Measurements from ENCODE around the gene CPEB4. TPM values are rescaled to one million over a fixed set of nuclear protein-coding genes. Genes with fewer than 3 reads are reported as not detected.

The CPEB4 gene
- total and polyA plus RNA-seq, 2 experiments from 2014 or later: 6.2 to 11.6 TPM

GRCh38 chr5:173853370-173854131 is 34.6 kb upstream of the CPEB4 start:
- Histone ChIP-seq H4K20me1 (ENCODE audit: insufficient read depth) (no peaks in the 10 kb centered on the region), H3K9me3 (ENCODE audit: low read depth) (no peaks in the 10 kb centered on the region), H3K36me3 (ENCODE audit: low read depth) (no peaks in the 10 kb centered on the region), H3K79me2 (ENCODE audit: insufficient read depth) (no peaks in the 10 kb centered on the region), H3K4me1 (ENCODE audit: insufficient read depth) (no peaks in the 10 kb centered on the region), H3K9me2 (ENCODE audit: insufficient read depth) (no peaks in the 10 kb centered on the region), H3K9ac (no peak overlapping the region), H3K4me3 (no peak overlapping the region), H3K27ac (no peak overlapping the region), H3K27me3 (replicated peaks; ENCODE audit: insufficient read depth) (no peaks in the 10 kb centered on the region; the same call in 1 of the 2 replicates), H2AFZ (no peak overlapping the region), H3F3A (ENCODE audit: insufficient read depth) (no peaks in the 10 kb centered on the region), H3K4me2 (ENCODE audit: unreplicated experiment) (no peak overlapping the region)
- TF ChIP-seq EZH2phosphoT487 (IDR thresholded peaks at IDR 0.05; ENCODE audit: insufficient read depth, low read depth): no peak
- no peak for TF ChIP-seq EZH2 (IDR thresholded peaks at IDR 0.05; ENCODE audit: insufficient read depth, poor library complexity, severe bottlenecking)
- peak; percentile 14 for DNase-seq
- 62% methylated on average over 11 of the region's 11 CpGs for WGBS, 2 experiments (ENCODE audit: low coverage in 1 of 2, low lambda C conversion rate in 2 of 2, missing lambda C conversion rate in 2 of 2)
- in situ Hi-C loops (cut with MboI): no loop called here

GRCh38 chr5:173855162-173855994 is 32.8 kb upstream of the CPEB4 start:
- Histone ChIP-seq H3K9me3 (ENCODE audit: low read depth) (no peaks in the 10 kb centered on the region), H4K20me1 (ENCODE audit: insufficient read depth) (no peaks in the 10 kb centered on the region), H3K27me3 (replicated peaks; ENCODE audit: insufficient read depth) (no peaks in the 10 kb centered on the region; the same call in 1 of the 2 replicates), H2AFZ (no peak overlapping the region), H3K4me1 (ENCODE audit: insufficient read depth) (no peaks in the 10 kb centered on the region), H3K36me3 (ENCODE audit: low read depth) (no peaks in the 10 kb centered on the region), H3K4me2 (ENCODE audit: unreplicated experiment) (no peak overlapping the region), H3K9ac (no peak overlapping the region), H3K79me2 (ENCODE audit: insufficient read depth) (no peaks in the 10 kb centered on the region), H3F3A (ENCODE audit: insufficient read depth) (no peaks in the 10 kb centered on the region), H3K27ac (no peak overlapping the region), H3K4me3 (no peak overlapping the region), H3K9me2 (ENCODE audit: insufficient read depth) (no peaks in the 10 kb centered on the region)
- in situ Hi-C loops (cut with MboI): no loop called here
- no peak for DNase-seq
- 86 to 89% methylated on average over 11 of the region's 11 CpGs for WGBS, 2 experiments (ENCODE audit: low coverage in 1 of 2, low lambda C conversion rate in 2 of 2, missing lambda C conversion rate in 2 of 2)
- TF ChIP-seq EZH2phosphoT487 (IDR thresholded peaks at IDR 0.05; ENCODE audit: insufficient read depth, low read depth) (no peak), EZH2 (IDR thresholded peaks at IDR 0.05; ENCODE audit: insufficient read depth, poor library complexity, severe bottlenecking) (no peak)

DNA sequence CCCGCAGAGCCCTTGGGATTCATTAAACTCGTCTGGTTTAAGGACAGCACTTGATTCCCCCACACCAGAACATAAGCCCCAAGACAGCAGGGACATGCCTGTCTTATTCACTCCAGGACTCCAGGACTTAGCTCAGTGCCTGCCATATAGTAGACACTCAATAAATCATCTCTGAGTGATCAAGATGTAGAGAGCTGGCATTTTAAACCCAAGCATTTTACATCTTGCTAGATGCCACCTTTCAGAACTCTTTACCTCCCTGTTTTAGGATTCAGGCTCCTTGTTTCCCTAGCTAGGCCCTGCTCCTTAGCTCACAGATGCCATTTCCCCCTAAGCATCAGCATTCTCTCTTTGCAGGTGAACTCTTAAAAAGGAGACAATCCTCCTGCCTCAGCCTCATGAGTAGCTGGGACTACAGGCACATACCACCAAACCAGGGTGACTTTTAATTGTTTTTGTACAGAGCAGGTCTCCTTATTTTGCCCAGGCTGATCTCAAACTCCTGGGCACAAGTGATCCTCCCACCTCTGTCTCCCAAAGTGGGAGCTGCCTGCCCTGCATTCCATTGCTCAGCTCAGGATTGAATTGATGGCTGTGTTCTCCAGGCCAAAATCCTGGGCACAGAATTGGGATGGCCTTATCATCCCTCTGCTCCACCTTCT is 32.0 kb upstream of the CPEB4 start:
- Histone ChIP-seq H3K4me3 (no peak overlapping the region), H3K79me2 (ENCODE audit: insufficient read depth) (no peaks in the 10 kb centered on the region), H3K27me3 (replicated peaks; ENCODE audit: insufficient read depth) (no peaks in the 10 kb centered on the region; the same call in 1 of the 2 replicates), H3K9me3 (ENCODE audit: low read depth) (no peaks in the 10 kb centered on the region), H3K27ac (no peak overlapping the region), H4K20me1 (ENCODE audit: insufficient read depth) (no peaks in the 10 kb centered on the region), H2AFZ (no peak overlapping the region), H3K4me2 (ENCODE audit: unreplicated experiment) (no peak overlapping the region), H3F3A (ENCODE audit: insufficient read depth) (no peaks in the 10 kb centered on the region), H3K4me1 (ENCODE audit: insufficient read depth) (no peaks in the 10 kb centered on the region), H3K9me2 (ENCODE audit: insufficient read depth) (no peaks in the 10 kb centered on the region), H3K36me3 (ENCODE audit: low read depth) (no peaks in the 10 kb centered on the region), H3K9ac (no peak overlapping the region)
- DNase-seq: no peak
- no peak for TF ChIP-seq EZH2phosphoT487 (IDR thresholded peaks at IDR 0.05; ENCODE audit: insufficient read depth, low read depth)
- no peak for TF ChIP-seq EZH2 (IDR thresholded peaks at IDR 0.05; ENCODE audit: insufficient read depth, poor library complexity, severe bottlenecking)
- WGBS, 2 experiments (ENCODE audit: low coverage in 1 of 2, low lambda C conversion rate in 2 of 2, missing lambda C conversion rate in 2 of 2): 46 to 55% methylated on average over 2 of the region's 2 CpGs
- in situ Hi-C loops (cut with MboI): no loop called here

- WGBS, 2 experiments (ENCODE audit: low coverage in 1 of 2, low lambda C conversion rate in 2 of 2, missing lambda C conversion rate in 2 of 2): 37 to 39% methylated on average over 3 of the region's 3 CpGs
- TF ChIP-seq EZH2phosphoT487 (IDR thresholded peaks at IDR 0.05; ENCODE audit: insufficient read depth, low read depth) (no peak), EZH2 (IDR thresholded peaks at IDR 0.05; ENCODE audit: insufficient read depth, poor library complexity, severe bottlenecking) (no peak)
- no peaks in the 10 kb centered on the region for H3K4me1 ChIP-seq (ENCODE audit: insufficient read depth)
These were observed 30.9 kb upstream of the CPEB4 start for GRCh38 chr5:173857234-173857633.

More at GRCh38 chr5:173857234-173857633, 30.9 kb upstream of the CPEB4 start:
- DNase-seq: no peak
- H2AFZ ChIP-seq: no peak overlapping the region
- H3K9me3 ChIP-seq (ENCODE audit: low read depth): no peaks in the 10 kb centered on the region
- no peak overlapping the region for H3K4me3 ChIP-seq
- no peak overlapping the region for H3K27ac ChIP-seq
- in situ Hi-C loops (cut with MboI): no loop called here
- H3K9ac ChIP-seq: no peak overlapping the region
- H4K20me1 ChIP-seq (ENCODE audit: insufficient read depth): no peaks in the 10 kb centered on the region
- H3K27me3 ChIP-seq (replicated peaks; ENCODE audit: insufficient read depth): no peaks in the 10 kb centered on the region
- H3K36me3 ChIP-seq (ENCODE audit: low read depth): no peaks in the 10 kb centered on the region
- no peaks in the 10 kb centered on the region for H3K9me2 ChIP-seq (ENCODE audit: insufficient read depth)
- H3K4me2 ChIP-seq (ENCODE audit: unreplicated experiment): no peak overlapping the region
- H3F3A ChIP-seq (ENCODE audit: insufficient read depth): no peaks in the 10 kb centered on the region
- no peaks in the 10 kb centered on the region for H3K79me2 ChIP-seq (ENCODE audit: insufficient read depth)

All from GM23248 (cell line).